Measurements from ENCODE around the gene XAF1. TPM values are rescaled to one million over a fixed set of nuclear protein-coding genes. Genes with fewer than 3 reads are reported as not detected.

Gene XAF1
- total RNA-seq: 41.7 and 45.7 TPM in 2 replicates

DNA sequence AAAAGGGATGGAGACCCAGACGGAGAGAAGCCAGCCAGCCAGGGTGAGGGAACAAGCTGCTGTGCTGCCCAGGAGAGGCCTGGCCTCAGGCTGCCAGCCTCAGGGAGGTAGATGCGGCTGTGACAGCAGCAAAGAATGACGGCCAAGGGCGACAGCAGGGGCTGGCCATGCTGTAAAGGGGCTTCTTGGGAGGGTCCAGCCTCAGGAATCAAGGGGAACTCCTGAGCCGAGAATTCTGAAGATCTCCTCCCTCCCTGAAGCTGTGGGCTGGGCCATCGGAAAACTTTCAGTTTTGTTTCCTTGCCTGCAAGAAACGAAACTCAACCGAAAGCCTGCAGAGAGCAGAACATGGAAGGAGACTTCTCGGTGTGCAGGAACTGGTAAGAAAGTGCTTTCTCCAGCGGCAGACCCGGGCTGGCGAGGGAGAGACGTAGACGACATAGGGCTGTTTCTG is at the start of gene XAF1:
TSS of gene XAF1 (plus strand) at position 316 of the 454 bp plus-strand sequence. CDS start at position 349, 33 bp downstream.
- intact Hi-C loops (cut with micrococcal nuclease): loop anchor here (5.0 to 10.0 kb wide), 5 partner anchors 93 to 1171 kb away; partner anchors contain the start of genes KIAA0753, NLRP1, RNASEK and TXNDC17
- H3K27me3 Mint-ChIP-seq (ENCODE audit: insufficient read depth): no peaks in the 10 kb centered on the region
- no peaks in the 10 kb centered on the region for H3K9me3 Mint-ChIP-seq
- H3K4me1 Mint-ChIP-seq (ENCODE audit: low read depth): peaks cover 73% of the 10 kb centered on the region
- peak within 1 kb of the TSS; percentile 95 for H3K27ac Mint-ChIP-seq
- peaks cover 36% of the 10 kb centered on the region for H3K36me3 Mint-ChIP-seq (ENCODE audit: low read depth)
- peak; percentile 66 for DNase-seq (ENCODE audit: low spot score)
- H3K4me3 Mint-ChIP-seq: peak within 1 kb of the TSS; percentile 98

GRCh38 chr17:6706499-6706898 is 49.3 kb upstream of the XAF1 start:
- H3K9me3 Mint-ChIP-seq: no peaks in the 10 kb centered on the region
- no peak overlapping the region for H3K4me3 Mint-ChIP-seq
- no peaks in the 10 kb centered on the region for H3K36me3 Mint-ChIP-seq (ENCODE audit: low read depth)
- no peaks in the 10 kb centered on the region for H3K4me1 Mint-ChIP-seq (ENCODE audit: low read depth)
- peaks cover 20% of the 10 kb centered on the region for H3K27me3 Mint-ChIP-seq (ENCODE audit: insufficient read depth)
- no peak overlapping the region for H3K27ac Mint-ChIP-seq
- DNase-seq (ENCODE audit: low spot score): no peak
- intact Hi-C loops (cut with micrococcal nuclease): no loop called here

DNA sequence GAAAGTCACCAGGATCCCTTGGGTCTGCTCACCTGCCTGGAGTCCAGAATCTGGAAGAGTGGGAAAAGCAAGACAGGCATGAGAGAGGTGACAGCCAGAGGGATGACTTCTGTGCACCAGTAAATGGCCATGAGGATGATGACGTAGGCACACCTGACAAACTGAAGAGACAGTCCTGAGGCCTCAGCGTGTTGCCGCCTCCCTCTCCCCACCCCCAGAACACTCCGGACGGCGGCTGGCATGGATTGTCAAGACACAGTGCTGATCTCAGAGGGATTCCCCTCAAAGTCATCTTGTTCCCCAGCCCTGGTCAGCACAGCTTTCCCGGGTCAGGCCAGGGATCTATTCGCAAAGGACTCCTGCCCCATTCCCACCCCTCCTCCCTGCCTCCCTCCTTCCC is 48.9 kb upstream of the XAF1 start:
- H3K9me3 Mint-ChIP-seq: no peaks in the 10 kb centered on the region
- no peak overlapping the region for H3K4me3 Mint-ChIP-seq
- no peaks in the 10 kb centered on the region for H3K4me1 Mint-ChIP-seq (ENCODE audit: low read depth)
- H3K36me3 Mint-ChIP-seq (ENCODE audit: low read depth): no peaks in the 10 kb centered on the region
- H3K27me3 Mint-ChIP-seq (ENCODE audit: insufficient read depth): peaks cover 23% of the 10 kb centered on the region
- intact Hi-C loops (cut with micrococcal nuclease): no loop called here
- no peak for DNase-seq (ENCODE audit: low spot score)
- no peak overlapping the region for H3K27ac Mint-ChIP-seq

DNA sequence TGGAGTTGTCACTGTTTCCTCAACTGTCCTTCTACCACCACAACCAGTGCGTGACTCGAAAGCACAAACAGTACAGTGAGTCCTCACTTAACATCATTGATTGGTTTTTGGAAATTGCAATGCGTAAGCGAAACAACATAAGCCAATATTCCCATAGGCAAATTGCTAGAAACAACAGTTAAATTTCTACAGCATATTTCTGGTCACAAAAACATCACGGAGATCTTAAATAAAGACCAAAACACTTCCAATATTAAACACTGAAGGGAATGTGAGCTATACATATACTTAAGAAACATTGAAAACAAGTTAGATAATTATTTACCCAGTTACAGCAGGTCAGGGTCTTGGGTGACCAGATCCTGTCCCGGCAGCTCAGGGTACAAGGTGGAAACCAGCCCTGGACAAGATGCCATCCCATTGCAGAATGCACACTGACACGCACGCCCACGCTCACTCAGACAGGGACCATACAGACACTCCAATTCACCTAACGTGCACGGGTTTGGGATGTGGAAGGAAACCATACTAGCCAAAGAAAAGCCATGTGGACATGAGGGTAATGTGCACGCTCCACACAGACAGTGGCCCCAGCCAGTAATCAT is 47.4 kb upstream of the XAF1 start:
- peaks cover 31% of the 10 kb centered on the region for H3K27me3 Mint-ChIP-seq (ENCODE audit: insufficient read depth)
- DNase-seq (ENCODE audit: low spot score): no peak
- H3K4me3 Mint-ChIP-seq: no peak overlapping the region
- intact Hi-C loops (cut with micrococcal nuclease): no loop called here
- no peaks in the 10 kb centered on the region for H3K4me1 Mint-ChIP-seq (ENCODE audit: low read depth)
- no peak overlapping the region for H3K27ac Mint-ChIP-seq
- no peaks in the 10 kb centered on the region for H3K36me3 Mint-ChIP-seq (ENCODE audit: low read depth)
- no peaks in the 10 kb centered on the region for H3K9me3 Mint-ChIP-seq

GRCh38 chr17:6710317-6710716 is 45.5 kb upstream of the XAF1 start:
- Mint-ChIP-seq H3K27ac (no peak overlapping the region), H3K36me3 (ENCODE audit: low read depth) (peaks cover 3% of the 10 kb centered on the region), H3K27me3 (ENCODE audit: insufficient read depth) (peaks cover 44% of the 10 kb centered on the region), H3K4me1 (ENCODE audit: low read depth) (no peaks in the 10 kb centered on the region), H3K9me3 (no peaks in the 10 kb centered on the region), H3K4me3 (no peak overlapping the region)
- intact Hi-C loops (cut with micrococcal nuclease): no loop called here
- DNase-seq (ENCODE audit: low spot score): no peak

DNA sequence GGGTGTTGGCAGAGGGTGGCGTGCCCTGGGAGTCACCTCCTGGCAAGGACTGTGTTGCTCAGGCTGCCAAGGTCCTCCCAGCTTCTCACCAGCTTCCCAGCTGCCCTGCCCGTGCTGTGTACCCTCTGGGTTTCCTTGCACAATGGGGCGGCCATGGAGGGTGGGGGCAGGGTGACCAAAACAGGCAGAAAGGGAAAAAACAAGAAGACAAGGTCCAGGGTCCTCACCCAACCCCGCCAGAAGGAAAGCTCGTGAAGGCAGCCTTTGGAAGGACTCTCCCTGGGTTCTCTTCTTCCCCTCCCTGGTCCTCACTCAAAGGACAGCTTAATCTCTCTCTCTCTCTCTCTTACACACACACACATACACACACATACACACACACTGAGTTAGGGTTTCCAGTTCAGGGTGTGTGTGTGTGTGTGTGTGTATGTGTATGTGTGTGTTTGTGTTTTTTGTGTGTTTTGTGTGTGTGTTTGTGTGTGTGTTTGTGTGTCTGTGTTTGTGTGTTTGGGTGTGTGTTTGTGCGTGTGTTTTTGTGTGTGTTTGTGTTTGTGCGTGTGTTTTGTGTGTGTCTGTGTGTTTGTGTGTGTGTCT is 44.7 kb upstream of the XAF1 start:
- DNase-seq (ENCODE audit: low spot score): no peak
- no peaks in the 10 kb centered on the region for H3K4me1 Mint-ChIP-seq (ENCODE audit: low read depth)
- H3K9me3 Mint-ChIP-seq: no peaks in the 10 kb centered on the region
- H3K27me3 Mint-ChIP-seq (ENCODE audit: insufficient read depth): peaks cover 51% of the 10 kb centered on the region
- no peak overlapping the region for H3K27ac Mint-ChIP-seq
- H3K4me3 Mint-ChIP-seq: no peak overlapping the region
- H3K36me3 Mint-ChIP-seq (ENCODE audit: low read depth): peaks cover 3% of the 10 kb centered on the region
- intact Hi-C loops (cut with micrococcal nuclease): no loop called here

GRCh38 chr17:6711681-6712057 is 44.2 kb upstream of the XAF1 start:
- no peak for DNase-seq (ENCODE audit: low spot score)
- H3K27ac Mint-ChIP-seq: no peak overlapping the region
- H3K4me1 Mint-ChIP-seq (ENCODE audit: low read depth): no peaks in the 10 kb centered on the region
- H3K4me3 Mint-ChIP-seq: no peak overlapping the region
- peaks cover 52% of the 10 kb centered on the region for H3K27me3 Mint-ChIP-seq (ENCODE audit: insufficient read depth)
- H3K9me3 Mint-ChIP-seq: no peaks in the 10 kb centered on the region
- intact Hi-C loops (cut with micrococcal nuclease): no loop called here
- peaks cover 3% of the 10 kb centered on the region for H3K36me3 Mint-ChIP-seq (ENCODE audit: low read depth)

GRCh38 chr17:6712058-6712853 is 43.6 kb upstream of the XAF1 start:
- H3K27ac Mint-ChIP-seq: no peak overlapping the region
- no peaks in the 10 kb centered on the region for H3K4me1 Mint-ChIP-seq (ENCODE audit: low read depth)
- intact Hi-C loops (cut with micrococcal nuclease): no loop called here
- DNase-seq (ENCODE audit: low spot score): no peak
- H3K36me3 Mint-ChIP-seq (ENCODE audit: low read depth): peaks cover 3% of the 10 kb centered on the region
- no peak overlapping the region for H3K4me3 Mint-ChIP-seq
- H3K27me3 Mint-ChIP-seq (ENCODE audit: insufficient read depth): peaks cover 54% of the 10 kb centered on the region
- no peaks in the 10 kb centered on the region for H3K9me3 Mint-ChIP-seq

DNA sequence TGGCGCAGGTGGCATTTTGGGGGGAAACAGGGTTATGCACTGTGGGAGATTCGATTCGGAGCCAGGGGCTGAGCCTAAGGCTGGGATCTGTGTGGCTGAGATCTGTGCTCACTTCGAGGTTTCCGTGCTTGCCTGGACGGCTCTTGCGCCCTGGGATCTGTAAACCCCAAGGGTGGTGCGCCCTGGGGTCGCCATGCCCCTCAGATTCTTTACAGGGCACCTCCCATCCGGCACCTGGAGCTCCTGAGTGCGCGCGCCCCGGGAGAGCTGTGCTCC is 43.1 kb upstream of the XAF1 start:
- Mint-ChIP-seq H3K4me1 (ENCODE audit: low read depth) (no peaks in the 10 kb centered on the region), H3K27me3 (ENCODE audit: insufficient read depth) (peaks cover 57% of the 10 kb centered on the region), H3K27ac (no peak overlapping the region), H3K9me3 (no peaks in the 10 kb centered on the region), H3K4me3 (peak overlapping the region; percentile 24), H3K36me3 (ENCODE audit: low read depth) (peaks cover 3% of the 10 kb centered on the region)
- no peak for DNase-seq (ENCODE audit: low spot score)
- intact Hi-C loops (cut with micrococcal nuclease): no loop called here

DNA sequence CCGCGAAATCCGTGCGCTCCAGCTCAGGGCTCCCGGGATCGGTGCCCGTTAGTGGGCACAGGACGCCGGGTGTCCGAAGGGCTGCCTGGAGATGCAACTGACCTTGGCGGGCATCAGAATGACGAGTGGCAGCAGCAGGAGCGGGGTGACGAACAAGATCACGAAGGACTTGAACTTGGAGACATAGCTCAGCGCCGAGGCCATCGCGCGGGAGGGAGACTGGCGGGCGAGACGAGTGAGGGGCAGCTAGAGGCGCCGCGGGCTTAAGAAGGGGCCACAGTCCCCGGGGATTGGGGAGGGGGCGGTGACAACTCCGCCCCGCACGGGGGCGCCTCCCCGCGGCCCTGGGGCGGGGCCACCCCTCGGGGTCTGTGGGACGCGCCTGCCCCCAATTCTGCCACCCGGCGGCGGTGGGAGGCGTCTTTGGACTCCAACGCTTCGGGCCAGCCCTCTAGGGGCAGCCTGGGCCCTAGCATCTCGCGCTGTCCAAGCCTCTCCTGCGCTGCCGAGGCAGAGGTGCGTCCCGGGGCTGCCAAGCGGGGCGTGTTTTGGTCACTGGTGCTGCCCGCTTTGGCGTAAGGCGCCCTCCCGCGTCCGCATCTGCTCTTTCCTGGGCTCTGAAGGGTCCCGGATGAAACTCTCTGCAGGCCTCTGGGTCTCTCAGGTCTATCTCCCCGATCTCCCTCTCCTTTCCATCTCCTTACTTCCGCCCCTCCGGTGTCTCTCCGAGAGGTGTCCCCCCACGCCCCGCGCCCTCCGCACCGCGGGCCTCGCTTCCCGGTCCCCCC is 42.5 kb upstream of the XAF1 start, which contains the start of gene SLC13A5:
TSS of gene SLC13A5 (minus strand) at position 240 of the 788 bp plus-strand sequence. CDS start at position 204, 36 bp downstream.
- Mint-ChIP-seq H3K27ac (no peak within 1 kb of the TSS), H3K27me3 (ENCODE audit: insufficient read depth) (peaks cover 57% of the 10 kb centered on the region), H3K36me3 (ENCODE audit: low read depth) (peaks cover 3% of the 10 kb centered on the region), H3K4me1 (ENCODE audit: low read depth) (no peaks in the 10 kb centered on the region), H3K4me3 (peak within 1 kb of the TSS; percentile 24), H3K9me3 (no peaks in the 10 kb centered on the region)
- intact Hi-C loops (cut with micrococcal nuclease): no loop called here
- DNase-seq (ENCODE audit: low spot score): no peak

DNA sequence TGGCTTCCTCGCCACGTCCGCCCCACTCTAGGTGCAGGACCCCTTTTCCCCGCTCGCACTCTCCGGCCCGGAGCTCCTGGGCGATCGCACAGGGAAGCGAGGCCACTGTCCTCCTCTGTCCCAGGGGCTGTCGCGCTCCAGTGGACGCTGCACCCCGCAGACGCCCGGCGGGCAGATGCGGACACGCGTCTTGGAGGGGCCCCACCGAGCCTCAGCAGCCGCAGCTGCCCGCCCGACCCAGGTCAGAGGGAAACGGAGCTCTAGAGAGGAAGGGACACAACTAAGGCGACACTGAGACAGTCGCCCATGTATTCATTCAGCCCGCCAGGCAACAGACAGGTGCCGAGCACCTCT is 42.0 kb upstream of the XAF1 start:
- no peak overlapping the region for H3K4me3 Mint-ChIP-seq
- peaks cover 3% of the 10 kb centered on the region for H3K36me3 Mint-ChIP-seq (ENCODE audit: low read depth)
- H3K27me3 Mint-ChIP-seq (ENCODE audit: insufficient read depth): peaks cover 56% of the 10 kb centered on the region
- DNase-seq (ENCODE audit: low spot score): no peak
- intact Hi-C loops (cut with micrococcal nuclease): no loop called here
- no peaks in the 10 kb centered on the region for H3K4me1 Mint-ChIP-seq (ENCODE audit: low read depth)
- H3K9me3 Mint-ChIP-seq: no peaks in the 10 kb centered on the region
- H3K27ac Mint-ChIP-seq: no peak overlapping the region

DNA sequence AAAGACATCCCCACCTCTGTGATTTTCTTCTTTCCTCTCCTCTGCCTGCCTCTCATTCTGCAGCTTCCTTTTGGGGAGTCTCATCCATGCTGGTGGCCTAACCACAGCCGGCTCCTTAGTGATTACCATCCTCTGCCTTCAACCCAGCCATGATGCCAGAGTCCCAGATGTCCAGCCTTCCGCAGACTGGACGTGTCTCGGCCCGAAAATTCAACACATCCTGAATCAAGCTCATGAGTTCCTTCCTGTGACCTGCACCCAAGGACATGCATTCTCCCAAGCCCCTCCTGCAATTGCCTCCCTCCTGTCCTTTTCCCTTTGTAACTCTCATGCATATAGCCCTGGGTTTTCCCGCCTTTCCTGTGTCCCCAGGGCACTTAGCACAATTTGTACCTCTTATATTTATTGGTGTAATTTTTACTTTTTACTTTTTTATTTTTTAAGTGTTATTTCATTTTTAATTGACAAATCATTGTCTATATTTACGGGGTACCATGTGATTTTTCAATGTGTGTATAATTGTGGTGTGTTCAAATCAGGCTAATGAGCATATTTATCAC is 41.5 kb upstream of the XAF1 start:
- no peaks in the 10 kb centered on the region for H3K4me1 Mint-ChIP-seq (ENCODE audit: low read depth)
- peaks cover 3% of the 10 kb centered on the region for H3K36me3 Mint-ChIP-seq (ENCODE audit: low read depth)
- H3K4me3 Mint-ChIP-seq: peak overlapping the region; percentile 16
- H3K9me3 Mint-ChIP-seq: no peaks in the 10 kb centered on the region
- H3K27me3 Mint-ChIP-seq (ENCODE audit: insufficient read depth): peaks cover 55% of the 10 kb centered on the region
- no peak overlapping the region for H3K27ac Mint-ChIP-seq
- DNase-seq (ENCODE audit: low spot score): no peak
- intact Hi-C loops (cut with micrococcal nuclease): no loop called here

All from activated T-helper 1 cell treated with anti-CD3 and anti-CD28 coated beads, Interleukin-12 subunit alpha, Interleukin-12 subunit beta, Interleukin-2, Interleukin-4 antibody, amounts not matched to agents 30 ng/mL and 10 ng/mL and 1 ng/mL, durations not matched to agents 14 hours and 24 hours and 36 hours (primary cell).